ENCODE results near the gene ZDHHC8.

DNA sequence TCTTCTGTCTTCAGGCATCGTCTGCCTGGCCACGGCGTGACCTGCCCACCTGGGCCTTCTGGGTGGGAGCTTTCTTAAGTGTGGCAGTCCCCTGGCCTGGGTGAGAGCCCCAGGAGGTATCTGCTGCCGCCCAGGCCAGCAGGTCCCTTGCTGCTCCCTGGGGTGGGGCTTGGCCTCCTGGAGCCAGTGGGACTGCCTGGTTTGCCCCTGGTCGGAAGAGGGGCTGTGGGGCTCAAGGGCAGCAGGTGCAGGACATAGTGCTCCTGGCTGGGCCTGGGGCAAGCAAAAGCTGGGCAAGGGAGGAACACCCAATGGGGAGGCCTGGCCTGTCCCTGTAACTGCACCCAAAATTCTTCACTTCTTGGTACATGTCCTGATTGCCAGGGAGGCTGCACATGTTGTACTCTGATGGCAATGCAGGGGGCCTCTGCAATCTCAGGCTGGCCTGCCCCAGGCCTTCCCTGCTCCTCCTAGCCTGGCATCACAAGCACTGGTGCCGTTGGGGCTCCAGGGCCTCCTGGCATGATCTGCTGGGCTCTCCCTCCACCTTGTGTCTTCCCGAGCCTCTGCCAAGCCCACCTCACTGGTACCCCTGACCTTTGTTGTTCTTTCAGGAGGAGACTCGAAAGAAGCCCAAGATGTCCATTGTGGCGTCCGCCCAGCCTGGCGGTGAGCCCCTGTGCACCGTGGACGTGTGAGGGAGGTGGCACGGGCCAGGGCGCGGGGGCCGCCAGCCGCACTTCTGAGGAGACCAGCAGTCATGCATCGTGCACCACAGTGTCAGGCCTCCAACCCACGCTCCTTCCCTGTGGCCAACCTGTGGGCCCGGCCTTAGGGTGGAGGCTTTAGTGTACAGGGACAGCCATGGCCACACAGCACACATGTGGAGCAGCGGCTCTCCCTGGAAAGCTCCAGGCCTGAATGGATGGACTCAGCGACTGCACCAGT, 21.9 kb upstream of the ZDHHC8 start:
- TF ChIP-seq, protein P1, sequence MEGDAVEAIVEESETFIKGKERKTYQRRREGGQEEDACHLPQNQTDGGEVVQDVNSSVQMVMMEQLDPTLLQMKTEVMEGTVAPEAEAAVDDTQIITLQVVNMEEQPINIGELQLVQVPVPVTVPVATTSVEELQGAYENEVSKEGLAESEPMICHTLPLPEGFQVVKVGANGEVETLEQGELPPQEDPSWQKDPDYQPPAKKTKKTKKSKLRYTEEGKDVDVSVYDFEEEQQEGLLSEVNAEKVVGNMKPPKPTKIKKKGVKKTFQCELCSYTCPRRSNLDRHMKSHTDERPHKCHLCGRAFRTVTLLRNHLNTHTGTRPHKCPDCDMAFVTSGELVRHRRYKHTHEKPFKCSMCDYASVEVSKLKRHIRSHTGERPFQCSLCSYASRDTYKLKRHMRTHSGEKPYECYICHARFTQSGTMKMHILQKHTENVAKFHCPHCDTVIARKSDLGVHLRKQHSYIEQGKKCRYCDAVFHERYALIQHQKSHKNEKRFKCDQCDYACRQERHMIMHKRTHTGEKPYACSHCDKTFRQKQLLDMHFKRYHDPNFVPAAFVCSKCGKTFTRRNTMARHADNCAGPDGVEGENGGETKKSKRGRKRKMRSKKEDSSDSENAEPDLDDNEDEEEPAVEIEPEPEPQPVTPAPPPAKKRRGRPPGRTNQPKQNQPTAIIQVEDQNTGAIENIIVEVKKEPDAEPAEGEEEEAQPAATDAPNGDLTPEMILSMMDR (IDR thresholded peaks at IDR 0.05): no peak
- TF ChIP-seq POLR2A (IDR thresholded peaks at IDR 0.05): no peak
